K562 (cell line): Measurements from ENCODE around the gene RGS3. TPM values are rescaled to one million over a fixed set of nuclear protein-coding genes. Genes with fewer than 3 reads are reported as not detected.

Experiments used
- ATAC-seq: fragments of 200-7000 bp; cut with Tn5 transposase; 3 replicates; pipeline ENCODE4 v1.9.1; 2020; ENCODE audit warnings: moderate library complexity
- BruUV-seq: library from RNA; stranded (reverse); fragments of 400-500 nt; replicated peaks from 2 replicates; lab custom pipeline; 2021; lab: Mats Ljungman, UMichigan
- CTCF ChIA-PET: fragments of 300-600 bp; formaldehyde crosslinking; extraction: SDS; loops from one replicate; lab custom pipeline; 2021; ENCODE audit warnings: low intra/inter-chr PET ratio; lab: Yijun Ruan, JAX
- POLR2A ChIA-PET: fragments of 300-600, 350-650 bp; sonication (Branson Sonifier 250); formaldehyde crosslinking; extraction: SDS; loops from one replicate; lab custom pipeline; 2021; ENCODE audit warnings: antibody characterized with exemption, inconsistent platforms; lab: Yijun Ruan, JAX
- DNase-seq, 4 experiments: peaks; one replicate each; pipeline versions ENCODE4 v3.0.0 to v3.0.0-alpha.2; 2011 to 2018; ENCODE audit warnings: low spot score in 3 of 4, mixed read lengths in 3 of 4; ENCODE audit errors: extremely low read depth in 1 of 4
- FAIRE-seq: peaks from 2 replicates; lab custom pipeline; 2011; peaks lifted over from hg19 to GRCh38; lab: Jason Lieb, UNC
- H2AFZ ChIP-seq: 2 replicates; pipeline ENCODE4 v1.6.0; 2011; ENCODE audit warnings: low read depth, low read length, control low read depth, inconsistent platforms
- H3K27ac ChIP-seq: fragments of 200-600 bp; 3 replicates; pipeline ENCODE4 v1.8.0; 2011; ENCODE audit warnings: low read depth, mild to moderate bottlenecking, control low read depth, inconsistent platforms, low read length, moderate library complexity, mixed read lengths; ENCODE audit errors: extremely low read depth
- H3K27me3 ChIP-seq, 2 experiments: fragments of 300-600 bp in 1 of 2; 2 replicates in 1 of 2; 3 replicates in 1 of 2; pipeline versions ENCODE4 v1.6.0 to v1.8.0; 2011; ENCODE audit warnings: inconsistent platforms in 2 of 2, low read length in 2 of 2, mild to moderate bottlenecking in 1 of 2, mixed read lengths in 1 of 2, moderate library complexity in 1 of 2; ENCODE audit not compliant: control insufficient read depth in 2 of 2, insufficient read depth in 2 of 2
- H3K36me3 ChIP-seq: fragments of 300-600 bp; 3 replicates; pipeline ENCODE4 v1.8.0; 2011; ENCODE audit warnings: mild to moderate bottlenecking, low read length, inconsistent platforms; ENCODE audit not compliant: control insufficient read depth, insufficient read depth
- H3K4me1 ChIP-seq, 2 experiments: fragments of 200-600 bp in 1 of 2; replicated peaks in 1 of 2; 2 replicates in 1 of 2; 3 replicates in 1 of 2; pipeline versions ENCODE4 v1.5.1 to v1.8.0; 2011; ENCODE audit warnings: inconsistent platforms in 2 of 2, low read length in 2 of 2, mild to moderate bottlenecking in 1 of 2, mixed read lengths in 1 of 2, moderate library complexity in 1 of 2; ENCODE audit not compliant: control insufficient read depth in 2 of 2, insufficient read depth in 2 of 2
- H3K4me2 ChIP-seq: 2 replicates; pipeline ENCODE4 v1.6.1; 2011; ENCODE audit warnings: low read length, control low read depth, inconsistent platforms, mixed read lengths; ENCODE audit not compliant: insufficient read depth
- H3K4me3 ChIP-seq: fragments of 200-600 bp; sonication (generic), shearing (Covaris generic); 2 replicates; pipeline ENCODE4 v1.5.1; 2016; ENCODE audit warnings: control low read depth, inconsistent platforms
- H3K79me2 ChIP-seq: fragments of 200-600 bp; 3 replicates; pipeline ENCODE4 v1.8.0; 2011; ENCODE audit warnings: low read length, inconsistent platforms; ENCODE audit not compliant: control insufficient read depth, insufficient read depth
- H3K9ac ChIP-seq, 2 experiments: 2 replicates each; pipeline versions ENCODE4 v1.6.0 to v1.6.1; 2011; ENCODE audit warnings: low read depth in 2 of 2, low read length in 2 of 2, control low read depth in 1 of 2, inconsistent platforms in 1 of 2, mild to moderate bottlenecking in 1 of 2, mixed read lengths in 1 of 2; ENCODE audit not compliant: insufficient read depth in 1 of 2
- H3K9me1 ChIP-seq: one replicate; pipeline ENCODE4 v1.6.0; 2011; ENCODE audit warnings: inconsistent platforms, mild to moderate bottlenecking, low read length, moderate library complexity; ENCODE audit not compliant: control insufficient read depth, insufficient read depth
- H3K9me3 ChIP-seq: replicated peaks from 2 replicates; pipeline ENCODE4 v1.5.1; 2011; ENCODE audit warnings: low read depth, low read length, inconsistent platforms; ENCODE audit not compliant: control insufficient read depth, insufficient read depth
- H4K20me1 ChIP-seq: replicated peaks from 2 replicates; pipeline ENCODE4 v1.6.1; 2011; ENCODE audit warnings: low read length, inconsistent platforms, mixed read lengths; ENCODE audit not compliant: control insufficient read depth, insufficient read depth
- ASH1L ChIP-seq: fragments of 450-650 bp; IDR thresholded peaks from 2 replicates; pipeline ENCODE4 v1.6.1; 2018; ENCODE audit warnings: borderline replicate concordance, mild to moderate bottlenecking, low read depth; ENCODE audit not compliant: partially characterized antibody
- CBFA2T2 ChIP-seq: fragments of 450-650 bp; conservative IDR thresholded peaks from 2 replicates; pipeline ENCODE4 v1.6.1; 2017; ENCODE audit warnings: mild to moderate bottlenecking
- MTA1 ChIP-seq: fragments of 450-650 bp; IDR thresholded peaks from 2 replicates; pipeline ENCODE4 v1.6.1; 2017; ENCODE audit warnings: borderline replicate concordance
- MYBL2 ChIP-seq, 2 experiments: fragments of 450-650 bp in 1 of 2; sonication (generic) in 1 of 2; formaldehyde crosslinking in 1 of 2; IDR thresholded peaks; 2 replicates each; pipeline versions ENCODE4 v1.6.1 to v1.8.1; 2017 to 2022; ENCODE audit warnings: borderline replicate concordance in 1 of 2, inconsistent platforms in 1 of 2, low read depth in 1 of 2, mild to moderate bottlenecking in 1 of 2, missing genetic modification reagents in 1 of 2, moderate library complexity in 1 of 2
- PML ChIP-seq: IDR thresholded peaks from 2 replicates; pipeline ENCODE4 v1.6.1; 2012; ENCODE audit warnings: low read length, inconsistent platforms
- POLR2AphosphoS2 ChIP-seq: IDR thresholded peaks from 2 replicates; pipeline ENCODE4 v1.6.1; 2012; ENCODE audit warnings: low read length, improper control_type of control experiment
- SNRNP70 ChIP-seq: fragments of 200-400 bp; formaldehyde crosslinking; optimal IDR thresholded peaks from 2 replicates; pipeline ENCODE3; 2017; ENCODE audit warnings: low read depth, low read length
- TCF3 ChIP-seq: sonication (generic); formaldehyde crosslinking; IDR thresholded peaks from 2 replicates; pipeline ENCODE4 v1.4.0; 2020; ENCODE audit warnings: mild to moderate bottlenecking, missing genetic modification reagents
- TEAD2 ChIP-seq: fragments of 450-650 bp; IDR thresholded peaks from 2 replicates; pipeline ENCODE4 v1.6.1; 2016; ENCODE audit warnings: missing genetic modification characterization, control low read depth, missing compliant biosample characterization
- XRCC5 ChIP-seq: fragments of 200-400 bp; formaldehyde crosslinking; IDR thresholded peaks from 2 replicates; pipeline ENCODE4 v1.6.1; 2017; ENCODE audit warnings: low read depth, mild to moderate bottlenecking, low read length
- ZNF316 ChIP-seq: fragments of 450-650 bp; IDR thresholded peaks from 2 replicates; pipeline ENCODE4 v1.6.1; 2016
- ZNF384 ChIP-seq: IDR thresholded peaks from 2 replicates; pipeline ENCODE4 v1.6.1; 2012; ENCODE audit warnings: low read depth, low read length, improper control_type of control experiment
- ZNF445 ChIP-seq: fragments of 250-450 bp; sonication (Bioruptor Pico); IDR thresholded peaks from 2 replicates; pipeline ENCODE4 v1.4.0; 2020; ENCODE audit warnings: low read depth, mild to moderate bottlenecking, moderate library complexity
- WGBS: fragments of 100-300 bp; shearing (Covaris generic); methylation state at CpG from one replicate; pipeline ENCODE4 v1.1.6; 2016; ENCODE audit warnings: low coverage, mixed read lengths; ENCODE audit not compliant: insufficient coverage; ENCODE audit errors: missing lambda C conversion rate; 5-methylcytosine and 5-hydroxymethylcytosine counted together
- in situ Hi-C: fragments of 300-500 bp; cut with MboI; formaldehyde crosslinking; loops from 4 replicates; pipeline ENCODE4 v1.15.0; 2018; ENCODE audit warnings: inconsistent platforms, mixed read lengths
- intact Hi-C: fragments of 100-400 bp; cut with micrococcal nuclease; formaldehyde crosslinking; loops from 2 replicates; pipeline ENCODE4 v1.14.2; 2022
- polyA plus RNA-seq, 8 experiments: library from polyadenylated mRNA; depleted of rRNA in 4 of 8; stranded (reverse) in 5 of 8; unstranded in 3 of 8; fragments of >200 nt; fragmentation: Nextera tagmentation in 2 of 8; fragmentation: Illumina TruSeq in 1 of 8; extraction: Ambion mirVana in 2 of 8; extraction: Trizol in 1 of 8; gene quantifications; 2 replicates each; pipeline versions ENCODE4 v1.2.1 to v1.2.3, GENCODE V29; 2011 to 2014; ENCODE audit warnings: inconsistent platforms in 1 of 8, missing spikeins in 1 of 8
- total RNA-seq, 7 experiments: library from RNA; depleted of rRNA in 6 of 7; stranded (reverse); fragments of >200 nt in 6 of 7; fragmentation: Illumina TruSeq in 2 of 7; extraction: Trizol in 2 of 7; gene quantifications; 2 replicates each; pipeline versions ENCODE4 v1.2.1 to v1.2.3, GENCODE V29; 2011 to 2021; ENCODE audit warnings: low replicate concordance in 1 of 7
- TF ChIP-seq, protein P1 (sequence below): fragments of 450-650 bp; formaldehyde crosslinking; IDR thresholded peaks from 2 replicates; pipeline ENCODE4 v1.4.0; 2020; ENCODE audit warnings: mild to moderate bottlenecking, moderate library complexity
- TF ChIP-seq, protein P2 (sequence below): sonication (generic); formaldehyde crosslinking; IDR thresholded peaks from 2 replicates; pipeline ENCODE4 v1.8.1; 2022; ENCODE audit warnings: missing genetic modification reagents
- TF ChIP-seq, protein P3 (sequence below): sonication (generic); formaldehyde crosslinking; IDR thresholded peaks from 2 replicates; pipeline ENCODE4 v1.8.1; 2023; ENCODE audit warnings: mild to moderate bottlenecking, missing genetic modification reagents

The RGS3 gene
- total and polyA plus RNA-seq, 9 of the 15 experiments (the other 6 are each of a cell fraction or from before 2014, with no cell fraction given), result 0.08 to 2.9 (median 0.95) TPM

DNA sequence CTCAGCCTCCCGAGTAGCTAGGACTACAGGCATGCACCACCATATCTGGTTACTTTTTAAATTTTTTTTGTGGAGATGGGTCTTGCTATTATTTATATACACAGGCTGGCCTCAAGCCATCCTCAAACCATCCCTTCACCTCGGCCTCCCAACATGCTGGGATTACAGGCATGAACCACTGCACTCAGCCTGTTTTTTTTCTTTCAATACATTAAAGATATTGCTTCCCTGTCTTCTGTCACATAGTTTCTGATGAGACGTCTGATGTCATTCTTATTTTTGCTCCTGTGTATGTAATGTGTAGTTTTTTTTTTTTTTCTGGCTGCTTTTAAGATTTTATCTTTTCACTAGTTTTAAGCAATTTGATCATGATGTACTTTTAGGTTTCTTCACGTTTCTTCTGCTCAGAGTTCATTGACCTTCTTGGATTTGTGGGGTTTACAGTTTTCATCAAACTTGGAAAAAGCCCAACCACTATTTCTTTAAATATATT, 11.4 kb upstream of the RGS3 start (continued):
- TF ChIP-seq, protein P1, sequence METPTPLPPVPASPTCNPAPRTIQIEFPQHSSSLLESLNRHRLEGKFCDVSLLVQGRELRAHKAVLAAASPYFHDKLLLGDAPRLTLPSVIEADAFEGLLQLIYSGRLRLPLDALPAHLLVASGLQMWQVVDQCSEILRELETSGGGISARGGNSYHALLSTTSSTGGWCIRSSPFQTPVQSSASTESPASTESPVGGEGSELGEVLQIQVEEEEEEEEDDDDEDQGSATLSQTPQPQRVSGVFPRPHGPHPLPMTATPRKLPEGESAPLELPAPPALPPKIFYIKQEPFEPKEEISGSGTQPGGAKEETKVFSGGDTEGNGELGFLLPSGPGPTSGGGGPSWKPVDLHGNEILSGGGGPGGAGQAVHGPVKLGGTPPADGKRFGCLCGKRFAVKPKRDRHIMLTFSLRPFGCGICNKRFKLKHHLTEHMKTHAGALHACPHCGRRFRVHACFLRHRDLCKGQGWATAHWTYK (CRISPR knock-in tag), result no peak
- TF ChIP-seq XRCC5, result no peak
- TF ChIP-seq TCF3, result no peak
- no peak for TF ChIP-seq MTA1
- TF ChIP-seq, all 486 proteins: peak for 4

DNA sequence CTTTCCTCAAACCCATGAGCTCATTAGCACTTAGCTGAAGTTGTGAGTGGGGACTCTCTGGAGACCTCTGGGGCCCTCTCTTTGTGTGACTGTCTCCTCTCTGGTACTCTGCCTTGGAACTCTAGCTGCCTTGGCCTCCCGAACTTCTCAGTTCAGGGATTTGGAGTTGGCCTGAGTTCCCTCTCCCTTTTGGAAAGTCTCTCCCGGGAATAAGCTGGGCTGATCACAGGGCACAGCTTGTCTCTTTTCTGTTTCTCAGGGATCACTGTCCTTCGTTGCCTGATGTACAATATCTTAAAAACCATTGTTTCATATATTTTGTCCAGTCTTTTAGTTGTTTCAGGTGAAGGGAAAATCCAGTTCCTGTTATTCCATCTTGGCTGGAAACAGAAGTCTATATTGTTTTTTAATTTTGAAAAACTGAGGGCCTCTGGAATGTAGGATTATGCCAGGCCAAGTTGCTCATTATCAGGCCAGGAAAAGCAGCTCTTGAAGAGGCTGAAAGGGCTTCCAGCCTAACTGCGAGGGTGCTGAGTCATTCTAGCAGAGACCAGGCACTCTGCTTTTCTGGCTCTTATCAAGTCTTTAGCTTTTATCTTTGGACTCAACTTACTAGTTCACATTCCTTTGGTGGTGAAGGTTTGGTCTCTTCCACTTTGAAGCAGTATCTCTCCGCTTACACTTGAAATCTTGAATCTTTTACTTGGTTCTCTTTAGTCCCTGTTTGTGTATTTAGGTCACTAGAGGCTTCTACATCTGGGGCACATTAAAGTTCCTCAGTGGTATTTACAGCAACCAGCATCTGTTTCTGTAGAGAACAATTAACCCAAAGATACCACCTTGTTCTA, 8.4 kb upstream of the RGS3 start:
- Histone ChIP-seq H3K36me3 (no peaks in the 10 kb centered on the region), H3K4me3 (no peak overlapping the region), H3K4me2 (peak overlapping the region; percentile 7), H3K4me1 (peaks cover 5 to 15% of the 10 kb centered on the region in 2 experiments; a peak in 4 of 5 replicates), H3K9me1 (no peaks in the 10 kb centered on the region), H3K79me2 (no peaks in the 10 kb centered on the region), H2AFZ (peak overlapping the region; percentile 67), H3K9me3 (no peaks in the 10 kb centered on the region), H3K9ac (peak overlapping the region; percentile 46 to 47; a peak in 3 of 4 replicates), H4K20me1 (no peaks in the 10 kb centered on the region), H3K27me3 (no peaks in the 10 kb centered on the region), H3K27ac (peak overlapping the region; percentile 62)
- ChIA-PET CTCF (interaction anchor here (0.5 kb wide), 1 partner anchor 179 kb away, joined by 3 read pairs; no protein-coding TSS in a partner anchor), POLR2A (interaction anchor here (0.6 to 1.6 kb wide), 16 partner anchors 9 to 179 kb away, joined by 3 to 9 read pairs (median 3); partner anchors contain the start of genes ALAD, C9orf43 and POLE3)
- in situ Hi-C loops (no loop called here), intact Hi-C loops (no loop called here)
- FAIRE-seq, result peak; percentile 100
- peak; percentile 55 to 95 (median 72) for DNase-seq
- ATAC-seq, result peak; percentile 99
- WGBS, result 0% methylated on average over 5 of the region's 5 CpGs
- no TSS peak for BruUV-seq
- TF ChIP-seq ASH1L (no peak), TEAD2 (peak; percentile 54; the same call in 1 of the 2 replicates), SNRNP70 (no peak), ZNF445 (CRISPR knock-in tag) (no peak), CBFA2T2 (peak; percentile 83), POLR2AphosphoS2 (no peak), PML (0 out of 2 replicates have a peak, but pooled peaks have one; percentile 26), ZNF316 (peak; percentile 96), MYBL2 (IDR thresholded peaks at IDR 0.05; ENCODE audit: low read depth) (no peak), MYBL2 (CRISPR knock-in tag; IDR thresholded peaks at IDR 0.05; ENCODE audit: borderline replicate concordance) (no peak), ZNF384 (no peak)
- TF ChIP-seq, protein P2, sequence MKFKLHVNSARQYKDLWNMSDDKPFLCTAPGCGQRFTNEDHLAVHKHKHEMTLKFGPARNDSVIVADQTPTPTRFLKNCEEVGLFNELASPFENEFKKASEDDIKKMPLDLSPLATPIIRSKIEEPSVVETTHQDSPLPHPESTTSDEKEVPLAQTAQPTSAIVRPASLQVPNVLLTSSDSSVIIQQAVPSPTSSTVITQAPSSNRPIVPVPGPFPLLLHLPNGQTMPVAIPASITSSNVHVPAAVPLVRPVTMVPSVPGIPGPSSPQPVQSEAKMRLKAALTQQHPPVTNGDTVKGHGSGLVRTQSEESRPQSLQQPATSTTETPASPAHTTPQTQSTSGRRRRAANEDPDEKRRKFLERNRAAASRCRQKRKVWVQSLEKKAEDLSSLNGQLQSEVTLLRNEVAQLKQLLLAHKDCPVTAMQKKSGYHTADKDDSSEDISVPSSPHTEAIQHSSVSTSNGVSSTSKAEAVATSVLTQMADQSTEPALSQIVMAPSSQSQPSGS (CRISPR knock-in tag), result no peak
- TF ChIP-seq, protein P3, sequence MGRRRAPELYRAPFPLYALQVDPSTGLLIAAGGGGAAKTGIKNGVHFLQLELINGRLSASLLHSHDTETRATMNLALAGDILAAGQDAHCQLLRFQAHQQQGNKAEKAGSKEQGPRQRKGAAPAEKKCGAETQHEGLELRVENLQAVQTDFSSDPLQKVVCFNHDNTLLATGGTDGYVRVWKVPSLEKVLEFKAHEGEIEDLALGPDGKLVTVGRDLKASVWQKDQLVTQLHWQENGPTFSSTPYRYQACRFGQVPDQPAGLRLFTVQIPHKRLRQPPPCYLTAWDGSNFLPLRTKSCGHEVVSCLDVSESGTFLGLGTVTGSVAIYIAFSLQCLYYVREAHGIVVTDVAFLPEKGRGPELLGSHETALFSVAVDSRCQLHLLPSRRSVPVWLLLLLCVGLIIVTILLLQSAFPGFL (CRISPR knock-in tag), result 0 out of 2 replicates have a peak, but pooled peaks have one; percentile 25
